Thyroid gland (tissue), 4 donors: ENCODE data around the gene TMEM88. TPM values are rescaled to one million over a fixed set of nuclear protein-coding genes. Genes with fewer than 3 reads are reported as not detected.

Experiments used
- DNase-seq, 2 donors: peaks; one replicate each; pipeline ENCODE4 v3.0.0-alpha.2; 2019
- H3K27ac ChIP-seq, 3 donors: fragments of 200-600 bp; sonication (generic); 1 replicate in 2 of 3; 2 replicates in 1 of 3; pipeline ENCODE4 v1.5.1; 2016 to 2019; ENCODE audit warnings: mild to moderate bottlenecking in 1 of 3, moderate library complexity in 1 of 3
- H3K27me3 ChIP-seq: fragments of 200-600 bp; sonication (generic); one replicate; pipeline ENCODE4 v1.5.1; 2019
- H3K36me3 ChIP-seq, 2 donors: fragments of 200-600 bp; sonication (generic); one replicate each; pipeline ENCODE4 v1.5.1; 2016 to 2019
- H3K4me1 ChIP-seq, 2 donors: fragments of 200-600 bp; sonication (generic); one replicate each; pipeline ENCODE4 v1.5.1; 2017 to 2019
- H3K4me3 ChIP-seq, 3 donors: fragments of 200-600 bp; sonication (generic); replicated peaks in 1 of 3; 1 replicate in 2 of 3; 2 replicates in 1 of 3; pipeline ENCODE4 v1.5.1; 2016; ENCODE audit warnings: mild to moderate bottlenecking in 1 of 3
- H3K9me3 ChIP-seq: fragments of 200-600 bp; sonication (generic); one replicate; pipeline ENCODE4 v1.5.1; 2017
- CTCF ChIP-seq, 6 experiments: fragments of 200-600 bp in 3 of 6; fragments of 450-650 bp in 3 of 6; sonication (generic) in 3 of 6; IDR thresholded peaks; one replicate each; pipeline ENCODE4 v1.5.1; 2016 to 2019; ENCODE audit warnings: antibody characterized with exemption in 6 of 6, mild to moderate bottlenecking in 2 of 6, inconsistent platforms in 1 of 6, moderate library complexity in 1 of 6
- POLR2A ChIP-seq, 2 donors: fragments of 450-650 bp; IDR thresholded peaks; one replicate each; pipeline ENCODE4 v1.6.1; 2017; ENCODE audit warnings: antibody characterized with exemption in 2 of 2, mild to moderate bottlenecking in 2 of 2, moderate library complexity in 1 of 2
- WGBS, 2 donors: methylation state at CpG; one replicate each; pipeline ENCODE4 v1.1.5; 2017; 5-methylcytosine and 5-hydroxymethylcytosine counted together
- intact Hi-C: fragments of 100-400 bp; cut with DNase I; formaldehyde crosslinking; loops from one replicate; pipeline ENCODE4 v1.15.1; 2023
- total RNA-seq, 4 donors: library from RNA; depleted of rRNA; stranded (reverse); fragments of >200 nt; gene quantifications; one replicate each; pipeline ENCODE4 v1.2.3, GENCODE V29; 2016

The TMEM88 gene
- total RNA-seq, 4 donors from 2014 or later: 12.3 to 39.5 (median 18.4) TPM

GRCh38 chr17:7832431-7832830, 22.4 kb upstream of the TMEM88 start:
- Histone ChIP-seq H3K36me3 (no peaks in the 10 kb centered on the region), H3K4me3 (no peak overlapping the region), H3K4me1 (peaks cover 14 to 16% of the 10 kb centered on the region in 2 donors), H3K27ac (no peak overlapping the region), H3K9me3 (no peaks in the 10 kb centered on the region), H3K27me3 (no peaks in the 10 kb centered on the region)
- TF ChIP-seq POLR2A (IDR thresholded peaks at IDR 0.05): no peak
- TF ChIP-seq CTCF (IDR thresholded peaks at IDR 0.05): no peak
- intact Hi-C loops: no loop called here
- no peak for DNase-seq
- 89 to 92% methylated on average over 10 of the region's 10 CpGs for WGBS, 2 donors

- peak overlapping the region in 1 of 3 donors; percentile 84 for H3K4me3 ChIP-seq
- H3K27me3 ChIP-seq: no peaks in the 10 kb centered on the region
- H3K9me3 ChIP-seq: no peaks in the 10 kb centered on the region
- no peak for TF ChIP-seq CTCF (IDR thresholded peaks at IDR 0.05)
- TF ChIP-seq POLR2A (IDR thresholded peaks at IDR 0.05): peak in 1 of 2 donors; percentile 25
- no peak overlapping the region for H3K27ac ChIP-seq
- DNase-seq: no peak
- H3K36me3 ChIP-seq: no peaks in the 10 kb centered on the region
- 42 to 44% methylated on average over 19 of the region's 19 CpGs for WGBS, 2 donors
- peaks cover 20 to 23% of the 10 kb centered on the region in 2 donors for H3K4me1 ChIP-seq
- intact Hi-C loops: no loop called here
Observed at GRCh38 chr17:7833011-7833794, 21.7 kb upstream of the TMEM88 start.

GRCh38 chr17:7833795-7834541, 20.9 kb upstream of the TMEM88 start, which contains the start of gene KDM6B:
TSS of gene KDM6B (plus strand) at chr17:7834217. CDS start at chr17:7845555, 11,338 bp downstream.
- H3K4me1 ChIP-seq: peaks cover 20 to 29% of the 10 kb centered on the region in 2 donors
- WGBS, 2 donors: 1% methylated on average over 29 to 30 of the region's 49 CpGs
- no peaks in the 10 kb centered on the region for H3K27me3 ChIP-seq
- TF ChIP-seq POLR2A (IDR thresholded peaks at IDR 0.05): peak in 1 of 2 donors; percentile 50
- TF ChIP-seq CTCF (IDR thresholded peaks at IDR 0.05): peak in 1 of 6 experiments; percentile 0
- DNase-seq: peak; percentile 97
- peak within 1 kb of the TSS; percentile 40 to 84 (median 61) for H3K4me3 ChIP-seq
- H3K9me3 ChIP-seq: no peaks in the 10 kb centered on the region
- intact Hi-C loops: no loop called here
- no peaks in the 10 kb centered on the region for H3K36me3 ChIP-seq
- peak within 1 kb of the TSS; percentile 85 to 99 (median 98) for H3K27ac ChIP-seq

- no peaks in the 10 kb centered on the region for H3K9me3 ChIP-seq
- intact Hi-C loops: no loop called here
- DNase-seq: peak; percentile 67 to 68
- H3K4me1 ChIP-seq: peaks cover 20 to 29% of the 10 kb centered on the region in 2 donors
- no peaks in the 10 kb centered on the region for H3K36me3 ChIP-seq
- H3K4me3 ChIP-seq: peak overlapping the region; percentile 40 to 84 (median 61)
- H3K27me3 ChIP-seq: no peaks in the 10 kb centered on the region
- peak overlapping the region; percentile 85 to 99 (median 98) for H3K27ac ChIP-seq
- WGBS, 2 donors: 0 to 1% methylated on average over 12 to 20 of the region's 20 CpGs
- TF ChIP-seq CTCF (IDR thresholded peaks at IDR 0.05) (no peak), POLR2A (IDR thresholded peaks at IDR 0.05) (no peak)
Observed at GRCh38 chr17:7834542-7834956, 20.3 kb upstream of the TMEM88 start.
